Measurements from ENCODE around the gene ACOX1. TPM values are rescaled to one million over a fixed set of nuclear protein-coding genes. Genes with fewer than 3 reads are reported as not detected.

The ACOX1 gene
- total and polyA plus RNA-seq, 2 of the 13 experiments (the other 11 are each of a cell fraction or from before 2014, with no cell fraction given) = 86.4 to 120 TPM

DNA sequence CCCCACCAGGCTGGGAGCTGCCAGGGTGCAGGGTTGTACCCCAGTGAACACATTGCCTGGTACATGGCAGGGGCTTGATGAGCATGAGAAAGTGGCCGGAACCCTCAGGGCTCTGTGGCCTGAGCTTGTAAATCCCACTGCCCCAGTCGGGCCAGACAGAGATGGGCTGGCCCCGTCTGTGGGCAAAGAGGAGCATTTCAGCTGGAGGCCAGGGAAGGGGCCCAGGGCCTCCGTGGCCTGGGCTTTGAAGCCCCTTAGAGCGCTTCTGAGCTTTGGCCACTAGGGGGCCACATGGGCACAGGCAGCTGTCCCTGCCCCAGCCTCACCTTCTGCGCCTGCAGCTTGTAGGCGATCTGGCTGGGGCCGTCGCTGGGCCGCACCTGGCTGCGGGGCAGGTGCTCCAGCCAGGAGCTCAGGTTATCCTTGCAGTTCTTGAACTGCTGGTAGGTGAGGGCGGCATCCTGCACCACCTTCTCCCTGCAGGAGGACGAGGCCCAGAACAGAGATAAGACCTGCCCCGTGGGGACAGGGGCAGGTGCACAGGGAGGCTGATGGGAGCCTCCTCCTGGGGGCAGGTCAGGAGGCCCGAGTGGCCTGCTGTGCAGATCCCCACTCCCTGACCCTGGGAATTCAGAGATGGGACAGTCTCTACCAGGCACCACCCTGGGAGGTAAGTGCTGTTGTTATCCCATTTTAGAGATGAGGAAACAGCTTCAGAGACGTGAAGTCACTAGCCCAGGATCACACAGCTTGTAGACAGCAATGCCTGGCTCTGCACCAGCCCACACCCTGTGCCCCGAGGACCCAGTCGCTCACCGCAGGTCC is 35.3 kb upstream of the ACOX1 start (continued):
- TF ChIP-seq TARDBP (CRISPR knock-in tag; IDR thresholded peaks at IDR 0.05) (0 out of 2 replicates have a peak, but pooled peaks have one; percentile 36), DNMT1 (CRISPR knock-in tag; IDR thresholded peaks at IDR 0.05) (peak; percentile 16; the same call in 1 of the 2 replicates), MIXL1 (CRISPR knock-in tag; IDR thresholded peaks at IDR 0.05) (no peak), ZNF7 (CRISPR knock-in tag; IDR thresholded peaks at IDR 0.05) (no peak), ZNF501 (CRISPR knock-in tag; IDR thresholded peaks at IDR 0.05) (peak; percentile 81), KMT2A (CRISPR knock-in tag; IDR thresholded peaks at IDR 0.05) (peak; percentile 18; the same call in 1 of the 2 replicates), ZFY (CRISPR knock-in tag; IDR thresholded peaks at IDR 0.05) (0 out of 2 replicates have a peak, but pooled peaks have one; percentile 24), KLF16 (CRISPR knock-in tag; IDR thresholded peaks at IDR 0.05) (0 out of 4 replicates have a peak, but pooled peaks of 1 of the 2 experiments have one; percentile 52), HNRNPL (IDR thresholded peaks at IDR 0.05; ENCODE audit: low read depth, low read length) (0 out of 2 replicates have a peak, but pooled peaks have one; percentile 67), ZNF737 (CRISPR knock-in tag; IDR thresholded peaks at IDR 0.05; ENCODE audit: borderline replicate concordance) (0 out of 2 replicates have a peak, but pooled peaks have one; percentile 16), IRF2 (CRISPR knock-in tag; IDR thresholded peaks at IDR 0.05) (peak; percentile 73; the same call in 1 of the 2 replicates), THAP11 (CRISPR knock-in tag; IDR thresholded peaks at IDR 0.05) (peak; percentile 64), SMAD1 (CRISPR knock-in tag; IDR thresholded peaks at IDR 0.05; ENCODE audit: borderline replicate concordance, low read depth) (peak; percentile 79; the same call in 1 of the 2 replicates), ZNF136 (CRISPR knock-in tag; IDR thresholded peaks at IDR 0.05; ENCODE audit: low read depth) (no peak)
- TF ChIP-seq, protein P1, sequence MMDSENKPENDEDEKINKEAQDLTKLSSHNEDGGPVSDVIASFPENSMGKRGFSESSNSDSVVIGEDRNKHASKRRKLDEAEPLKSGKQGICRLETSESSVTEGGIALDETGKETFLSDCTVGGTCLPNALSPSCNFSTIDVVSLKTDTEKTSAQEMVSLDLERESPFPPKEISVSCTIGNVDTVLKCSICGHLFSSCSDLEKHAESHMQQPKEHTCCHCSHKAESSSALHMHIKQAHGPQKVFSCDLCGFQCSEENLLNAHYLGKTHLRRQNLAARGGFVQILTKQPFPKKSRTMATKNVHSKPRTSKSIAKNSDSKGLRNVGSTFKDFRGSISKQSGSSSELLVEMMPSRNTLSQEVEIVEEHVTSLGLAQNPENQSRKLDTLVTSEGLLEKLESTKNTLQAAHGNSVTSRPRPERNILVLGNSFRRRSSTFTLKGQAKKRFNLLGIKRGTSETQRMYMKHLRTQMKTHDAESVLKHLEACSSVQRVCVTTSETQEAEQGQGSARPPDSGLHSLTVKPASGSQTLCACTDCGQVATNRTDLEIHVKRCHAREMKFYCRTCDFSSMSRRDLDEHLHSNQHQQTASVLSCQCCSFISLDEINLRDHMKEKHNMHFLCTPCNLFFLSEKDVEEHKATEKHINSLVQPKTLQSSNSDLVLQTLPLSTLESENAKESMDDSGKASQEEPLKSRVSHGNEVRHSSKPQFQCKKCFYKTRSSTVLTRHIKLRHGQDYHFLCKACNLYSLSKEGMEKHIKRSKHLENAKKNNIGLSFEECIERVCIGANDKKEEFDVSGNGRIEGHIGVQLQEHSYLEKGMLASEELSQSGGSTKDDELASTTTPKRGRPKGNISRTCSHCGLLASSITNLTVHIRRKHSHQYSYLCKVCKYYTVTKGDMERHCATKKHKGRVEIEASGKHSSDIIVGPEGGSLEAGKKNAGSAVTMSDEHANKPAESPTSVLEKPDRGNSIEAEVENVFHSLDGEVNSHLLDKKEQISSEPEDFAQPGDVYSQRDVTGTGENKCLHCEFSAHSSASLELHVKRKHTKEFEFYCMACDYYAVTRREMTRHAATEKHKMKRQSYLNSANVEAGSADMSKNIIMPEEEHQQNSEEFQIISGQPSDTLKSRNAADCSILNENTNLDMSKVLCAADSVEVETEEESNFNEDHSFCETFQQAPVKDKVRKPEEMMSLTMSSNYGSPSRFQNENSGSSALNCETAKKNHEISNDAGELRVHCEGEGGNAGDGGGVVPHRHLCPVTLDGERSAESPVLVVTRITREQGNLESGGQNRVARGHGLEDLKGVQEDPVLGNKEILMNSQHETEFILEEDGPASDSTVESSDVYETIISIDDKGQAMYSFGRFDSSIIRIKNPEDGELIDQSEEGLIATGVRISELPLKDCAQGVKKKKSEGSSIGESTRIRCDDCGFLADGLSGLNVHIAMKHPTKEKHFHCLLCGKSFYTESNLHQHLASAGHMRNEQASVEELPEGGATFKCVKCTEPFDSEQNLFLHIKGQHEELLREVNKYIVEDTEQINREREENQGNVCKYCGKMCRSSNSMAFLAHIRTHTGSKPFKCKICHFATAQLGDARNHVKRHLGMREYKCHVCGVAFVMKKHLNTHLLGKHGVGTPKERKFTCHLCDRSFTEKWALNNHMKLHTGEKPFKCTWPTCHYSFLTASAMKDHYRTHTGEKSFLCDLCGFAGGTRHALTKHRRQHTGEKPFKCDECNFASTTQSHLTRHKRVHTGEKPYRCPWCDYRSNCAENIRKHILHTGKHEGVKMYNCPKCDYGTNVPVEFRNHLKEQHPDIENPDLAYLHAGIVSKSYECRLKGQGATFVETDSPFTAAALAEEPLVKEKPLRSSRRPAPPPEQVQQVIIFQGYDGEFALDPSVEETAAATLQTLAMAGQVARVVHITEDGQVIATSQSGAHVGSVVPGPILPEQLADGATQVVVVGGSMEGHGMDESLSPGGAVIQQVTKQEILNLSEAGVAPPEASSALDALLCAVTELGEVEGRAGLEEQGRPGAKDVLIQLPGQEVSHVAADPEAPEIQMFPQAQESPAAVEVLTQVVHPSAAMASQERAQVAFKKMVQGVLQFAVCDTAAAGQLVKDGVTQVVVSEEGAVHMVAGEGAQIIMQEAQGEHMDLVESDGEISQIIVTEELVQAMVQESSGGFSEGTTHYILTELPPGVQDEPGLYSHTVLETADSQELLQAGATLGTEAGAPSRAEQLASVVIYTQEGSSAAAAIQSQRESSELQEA (CRISPR knock-in tag; IDR thresholded peaks at IDR 0.05; ENCODE audit: not compliant biosample characterization) = peak; percentile 75
- TF ChIP-seq, protein P2, sequence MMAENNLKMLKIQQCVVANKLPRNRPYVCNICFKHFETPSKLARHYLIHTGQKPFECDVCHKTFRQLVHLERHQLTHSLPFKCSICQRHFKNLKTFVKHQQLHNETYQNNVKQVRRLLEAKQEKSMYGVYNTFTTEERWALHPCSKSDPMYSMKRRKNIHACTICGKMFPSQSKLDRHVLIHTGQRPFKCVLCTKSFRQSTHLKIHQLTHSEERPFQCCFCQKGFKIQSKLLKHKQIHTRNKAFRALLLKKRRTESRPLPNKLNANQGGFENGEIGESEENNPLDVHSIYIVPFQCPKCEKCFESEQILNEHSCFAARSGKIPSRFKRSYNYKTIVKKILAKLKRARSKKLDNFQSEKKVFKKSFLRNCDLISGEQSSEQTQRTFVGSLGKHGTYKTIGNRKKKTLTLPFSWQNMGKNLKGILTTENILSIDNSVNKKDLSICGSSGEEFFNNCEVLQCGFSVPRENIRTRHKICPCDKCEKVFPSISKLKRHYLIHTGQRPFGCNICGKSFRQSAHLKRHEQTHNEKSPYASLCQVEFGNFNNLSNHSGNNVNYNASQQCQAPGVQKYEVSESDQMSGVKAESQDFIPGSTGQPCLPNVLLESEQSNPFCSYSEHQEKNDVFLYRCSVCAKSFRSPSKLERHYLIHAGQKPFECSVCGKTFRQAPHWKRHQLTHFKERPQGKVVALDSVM (CRISPR knock-in tag; IDR thresholded peaks at IDR 0.05) = peak; percentile 50; the same call in 1 of the 2 replicates
